SW 1271 (cell line): ENCODE results near the gene SF3B4.
"Not testable (repeated sequence)": the region's sequence is repeated elsewhere in the genome, so short reads cannot be mapped to it uniquely, and the experiment has no call there.

Source experiments
- DNase-seq, 2 experiments: peaks; one replicate each; lab custom pipeline; 2025; lab: John Stamatoyannopoulos, UW

The SF3B4 gene

GRCh38 chr1:149887456-149888246, 40.0 kb downstream of the SF3B4 start:
- DNase-seq, result peak; percentile 90 to 98

- DNase-seq, result not testable (repeated sequence)
These were observed 40.5 kb downstream of the SF3B4 start for GRCh38 chr1:149887196-149887455.

- peak; percentile 88 to 96 for DNase-seq
These were observed 41.0 kb downstream of the SF3B4 start for GRCh38 chr1:149886396-149887195.

GRCh38 chr1:149886121-149886395, 41.5 kb downstream of the SF3B4 start:
- DNase-seq, result not testable (repeated sequence)

GRCh38 chr1:149885339-149886120, 42.1 kb downstream of the SF3B4 start:
- DNase-seq, result peak in 1 of 2 experiments; percentile 69

GRCh38 chr1:149884433-149885338, 42.9 kb downstream of the SF3B4 start:
- DNase-seq, result peak in 1 of 2 experiments; percentile 63

- no peak for DNase-seq
These were observed 43.9 kb downstream of the SF3B4 start for GRCh38 chr1:149883598-149884247.

- DNase-seq, result no peak
These were observed 45.7 kb downstream of the SF3B4 start for GRCh38 chr1:149881876-149882275.

- DNase-seq, result no peak
These were observed 48.0 kb downstream of the SF3B4 start for GRCh38 chr1:149879556-149879955.

- DNase-seq, result no peak
These were observed 50.2 kb downstream of the SF3B4 start for GRCh38 chr1:149877211-149877946.
